Activated CD4-positive, alpha-beta T cell treated with anti-CD3 and anti-CD28 coated beads, Interleukin-2, amount 10 ng/mL, durations not matched to agents 7 days and 5 days (primary cell): ENCODE data around the gene RPRD1A. TPM values are rescaled to one million over a fixed set of nuclear protein-coding genes. Genes with fewer than 3 reads are reported as not detected.

Experiments
- CTCF ChIA-PET: fragments of 350-600 bp; sonication (Branson Sonifier 250); formaldehyde crosslinking; loops from one replicate; lab custom pipeline; 2021; ENCODE audit warnings: antibody characterized with exemption; lab: Charles Lee
- POLR2A ChIA-PET: fragments of 350-600 bp; sonication (Branson Sonifier 250); formaldehyde crosslinking; loops from one replicate; lab custom pipeline; 2021; ENCODE audit warnings: antibody characterized with exemption; lab: Charles Lee
- DNase-seq: peaks from one replicate; pipeline ENCODE4 v3.0.0-alpha.2; 2020
- H3K27ac Mint-ChIP-seq: one replicate; pipeline ENCODE4 v1.8.0; 2021; ENCODE audit warnings: mild to moderate bottlenecking, moderate library complexity, mixed read lengths
- H3K27me3 Mint-ChIP-seq: one replicate; pipeline ENCODE4 v1.8.0; 2021; ENCODE audit warnings: mixed read lengths
- H3K36me3 Mint-ChIP-seq: one replicate; pipeline ENCODE4 v1.8.0; 2021; ENCODE audit warnings: low read depth, mixed read lengths
- H3K4me1 Mint-ChIP-seq: one replicate; pipeline ENCODE4 v1.8.0; 2021; ENCODE audit warnings: mixed read lengths
- H3K4me3 Mint-ChIP-seq: one replicate; pipeline ENCODE4 v1.8.0; 2021; ENCODE audit warnings: mild to moderate bottlenecking, moderate library complexity, mixed read lengths
- H3K9me3 Mint-ChIP-seq: one replicate; pipeline ENCODE4 v1.8.0; 2021; ENCODE audit warnings: mixed read lengths
- total RNA-seq, 2 experiments: library from RNA; stranded (reverse); gene quantifications; one replicate each; pipeline ENCODE4 v1.2.3, GENCODE V29; 2021

The RPRD1A gene
- total RNA-seq, 2 experiments from 2014 or later: 29.2 to 29.4 TPM

DNA sequence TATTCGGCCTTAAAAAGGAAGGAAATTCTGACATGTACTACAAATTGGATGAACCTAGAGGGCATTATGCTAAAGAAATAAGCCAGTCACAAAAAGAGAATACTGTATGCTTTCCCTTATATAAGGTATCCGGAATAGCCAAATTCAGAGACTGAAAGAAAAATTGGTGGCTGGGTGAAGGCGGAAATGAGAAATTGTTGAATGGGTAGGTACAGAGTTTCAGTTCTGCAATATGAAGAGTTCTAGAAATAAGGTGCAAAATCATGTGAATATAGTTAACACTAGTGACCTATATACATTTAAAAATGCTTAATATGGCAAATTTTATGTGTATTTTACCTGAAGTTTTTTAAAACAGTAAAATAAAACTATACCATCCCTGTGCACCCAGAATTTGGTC, 51.7 kb downstream of the RPRD1A start:
- POLR2A ChIA-PET: no interaction called here
- Mint-ChIP-seq H3K4me3 (no peak overlapping the region), H3K4me1 (no peaks in the 10 kb centered on the region), H3K9me3 (no peaks in the 10 kb centered on the region), H3K36me3 (no peaks in the 10 kb centered on the region), H3K27me3 (no peaks in the 10 kb centered on the region), H3K27ac (no peak overlapping the region)
- CTCF ChIA-PET: no interaction called here
- DNase-seq: no peak

DNA sequence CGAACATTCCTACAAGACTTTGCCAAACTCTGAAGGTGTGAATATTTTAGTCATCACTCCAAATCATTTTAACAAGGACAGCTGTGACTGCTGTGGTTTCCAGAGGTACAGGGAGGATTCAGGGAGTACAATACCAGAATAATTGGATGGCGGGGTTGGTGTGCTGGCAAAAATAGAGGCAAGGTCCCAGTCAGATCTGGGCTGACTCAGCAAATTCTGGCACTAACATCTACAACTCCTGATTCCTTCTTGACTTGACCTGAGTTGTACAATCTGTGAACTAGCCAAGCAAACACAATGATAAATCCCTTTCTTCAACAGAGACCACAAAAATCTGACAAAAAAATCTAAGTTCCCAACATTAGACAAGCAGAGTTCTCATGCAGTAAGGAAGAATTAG, 54.5 kb downstream of the RPRD1A start:
- DNase-seq: no peak
- H3K4me1 Mint-ChIP-seq: no peaks in the 10 kb centered on the region
- no peak overlapping the region for H3K4me3 Mint-ChIP-seq
- H3K9me3 Mint-ChIP-seq: no peaks in the 10 kb centered on the region
- H3K36me3 Mint-ChIP-seq: no peaks in the 10 kb centered on the region
- H3K27me3 Mint-ChIP-seq: no peaks in the 10 kb centered on the region
- POLR2A ChIA-PET: no interaction called here
- no peak overlapping the region for H3K27ac Mint-ChIP-seq
- CTCF ChIA-PET: no interaction called here

DNA sequence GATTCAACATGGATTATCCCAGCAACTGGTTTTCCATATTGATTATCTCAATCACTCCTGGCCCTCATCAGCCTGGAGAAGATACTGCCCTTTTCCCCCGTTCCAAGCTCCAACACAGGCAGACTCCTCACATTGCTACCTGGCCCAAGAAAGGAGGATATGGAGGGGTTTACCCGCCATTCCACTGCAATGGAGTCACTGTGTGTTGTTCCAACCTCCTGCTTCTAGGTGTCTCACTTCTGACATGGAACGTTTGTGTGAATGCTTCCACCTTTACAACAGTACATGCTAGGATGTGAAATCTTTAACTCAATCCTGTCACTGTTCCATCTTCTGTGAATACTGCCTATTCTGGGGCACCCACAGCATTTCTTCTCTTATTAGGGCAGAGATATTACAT, 58.1 kb downstream of the RPRD1A start:
- CTCF ChIA-PET: no interaction called here
- DNase-seq: no peak
- no peaks in the 10 kb centered on the region for H3K4me1 Mint-ChIP-seq
- POLR2A ChIA-PET: no interaction called here
- no peaks in the 10 kb centered on the region for H3K27me3 Mint-ChIP-seq
- no peak overlapping the region for H3K4me3 Mint-ChIP-seq
- no peaks in the 10 kb centered on the region for H3K36me3 Mint-ChIP-seq
- no peak overlapping the region for H3K27ac Mint-ChIP-seq
- H3K9me3 Mint-ChIP-seq: no peaks in the 10 kb centered on the region

DNA sequence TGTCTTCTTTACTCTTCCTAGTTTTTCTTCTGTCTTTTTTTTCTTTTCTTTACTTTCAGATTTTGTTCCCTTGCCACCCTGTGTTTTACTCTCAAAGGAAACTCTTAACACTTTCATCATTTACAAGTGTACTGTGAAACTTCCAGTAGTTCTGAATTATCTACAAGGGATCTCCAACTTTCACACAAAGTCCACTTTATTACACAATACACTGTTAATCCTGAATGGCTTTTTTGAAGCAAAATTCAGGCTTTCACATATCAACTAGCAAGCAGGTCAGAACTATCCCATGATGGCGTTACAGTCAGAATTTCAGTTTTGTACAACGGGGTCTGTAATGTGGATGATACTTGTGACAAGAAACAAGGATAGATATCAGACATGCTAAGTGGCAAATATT, 60.4 kb downstream of the RPRD1A start:
- H3K36me3 Mint-ChIP-seq: no peaks in the 10 kb centered on the region
- ChIA-PET CTCF (no interaction called here), POLR2A (no interaction called here)
- DNase-seq: no peak
- no peaks in the 10 kb centered on the region for H3K4me1 Mint-ChIP-seq
- H3K27me3 Mint-ChIP-seq: no peaks in the 10 kb centered on the region
- H3K27ac Mint-ChIP-seq: no peak overlapping the region
- no peaks in the 10 kb centered on the region for H3K9me3 Mint-ChIP-seq
- H3K4me3 Mint-ChIP-seq: no peak overlapping the region

DNA sequence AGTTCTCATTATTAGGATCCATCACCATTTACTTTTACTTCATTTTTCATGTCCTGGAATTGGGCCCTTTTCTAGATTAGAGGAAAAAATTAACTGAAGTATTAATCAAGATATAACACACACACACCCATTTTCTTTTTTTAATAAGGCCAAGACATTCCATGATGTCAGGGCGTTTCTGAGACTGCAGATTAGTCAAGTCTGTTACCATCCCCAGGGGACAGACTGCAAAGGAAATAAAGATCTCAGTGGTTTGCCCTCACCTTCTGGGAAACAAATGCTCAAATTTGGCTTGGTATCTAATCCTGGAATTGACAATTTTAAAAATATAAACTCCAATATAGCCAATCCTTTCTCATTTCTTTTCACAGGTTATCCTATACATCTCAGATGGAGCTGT, 67.4 kb downstream of the RPRD1A start:
- POLR2A ChIA-PET: no interaction called here

DNA sequence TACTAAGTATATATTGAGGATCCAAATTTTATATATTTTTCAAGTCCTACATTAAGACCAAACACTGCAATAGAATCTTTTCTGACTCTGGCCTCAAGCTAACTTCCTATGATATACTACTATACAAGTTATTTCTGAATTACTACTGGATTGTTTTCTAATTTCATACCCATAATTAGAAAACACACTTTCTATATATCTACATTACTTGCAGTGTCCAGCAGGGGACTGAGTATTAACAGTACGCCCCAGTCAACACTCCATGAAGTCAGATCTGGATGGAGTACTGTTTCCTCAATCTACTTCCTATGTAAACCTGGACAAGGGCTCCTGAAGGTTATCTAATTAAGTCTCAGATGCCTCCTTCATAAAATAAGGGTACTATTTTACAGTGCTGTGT, 68.4 kb downstream of the RPRD1A start:
- Mint-ChIP-seq H3K4me3 (no peak overlapping the region), H3K27ac (no peak overlapping the region), H3K9me3 (no peaks in the 10 kb centered on the region), H3K27me3 (no peaks in the 10 kb centered on the region), H3K36me3 (no peaks in the 10 kb centered on the region), H3K4me1 (no peaks in the 10 kb centered on the region)
- DNase-seq: no peak
- CTCF ChIA-PET: no interaction called here
- POLR2A ChIA-PET: no interaction called here

More for the DNA sequence above, 67.4 kb downstream of the RPRD1A start:
- Mint-ChIP-seq H3K36me3 (no peaks in the 10 kb centered on the region), H3K4me1 (no peaks in the 10 kb centered on the region), H3K27me3 (no peaks in the 10 kb centered on the region), H3K27ac (no peak overlapping the region), H3K9me3 (no peaks in the 10 kb centered on the region), H3K4me3 (no peak overlapping the region)
- CTCF ChIA-PET: no interaction called here
- DNase-seq: no peak

DNA sequence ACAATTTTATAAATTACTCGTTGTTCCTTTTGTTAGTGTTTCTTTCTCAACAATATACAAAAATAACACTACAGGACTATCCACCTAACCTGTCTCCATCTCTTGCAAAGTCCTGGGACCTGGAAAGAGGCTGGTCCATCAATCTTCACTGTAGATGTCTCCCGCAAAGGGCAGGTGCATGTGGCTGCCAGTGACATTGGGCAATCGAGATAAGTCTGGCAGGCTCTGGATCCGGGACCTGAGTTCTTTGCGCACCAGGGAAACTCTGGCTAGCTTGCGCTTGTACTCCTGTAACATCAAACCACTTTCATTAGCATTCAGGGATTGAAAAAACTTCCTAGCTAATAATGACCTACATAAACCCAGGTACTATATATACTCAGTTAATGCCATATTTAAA, 74.3 kb downstream of the RPRD1A start:
- Mint-ChIP-seq H3K4me3 (no peak overlapping the region), H3K4me1 (no peaks in the 10 kb centered on the region), H3K27ac (no peak overlapping the region), H3K27me3 (no peaks in the 10 kb centered on the region), H3K36me3 (peaks cover 8% of the 10 kb centered on the region), H3K9me3 (no peaks in the 10 kb centered on the region)
- no peak for DNase-seq
- ChIA-PET POLR2A (no interaction called here), CTCF (no interaction called here)

DNA sequence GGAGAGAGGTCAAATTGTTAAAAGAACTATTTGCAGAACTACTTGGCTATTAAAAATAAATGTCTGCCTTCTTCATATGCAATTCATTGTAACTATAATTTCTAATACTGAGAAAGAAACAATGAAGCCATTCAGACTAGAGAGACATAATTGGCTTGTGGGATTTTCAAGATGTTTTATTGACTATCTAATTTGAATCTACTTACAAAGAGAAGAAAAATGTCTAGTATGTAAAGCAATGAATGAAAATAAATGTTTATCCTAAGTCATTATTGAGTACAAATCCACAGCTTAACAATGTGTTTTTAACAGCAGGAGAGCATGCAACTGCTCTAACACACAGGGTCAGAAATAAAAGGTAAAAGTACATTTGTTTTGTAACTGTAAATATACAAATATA, 75.7 kb downstream of the RPRD1A start:
- Mint-ChIP-seq H3K36me3 (peaks cover 15% of the 10 kb centered on the region), H3K4me3 (no peak overlapping the region), H3K9me3 (no peaks in the 10 kb centered on the region), H3K27me3 (no peaks in the 10 kb centered on the region), H3K27ac (no peak overlapping the region), H3K4me1 (no peaks in the 10 kb centered on the region)
- POLR2A ChIA-PET: no interaction called here
- DNase-seq: no peak
- CTCF ChIA-PET: no interaction called here

DNA sequence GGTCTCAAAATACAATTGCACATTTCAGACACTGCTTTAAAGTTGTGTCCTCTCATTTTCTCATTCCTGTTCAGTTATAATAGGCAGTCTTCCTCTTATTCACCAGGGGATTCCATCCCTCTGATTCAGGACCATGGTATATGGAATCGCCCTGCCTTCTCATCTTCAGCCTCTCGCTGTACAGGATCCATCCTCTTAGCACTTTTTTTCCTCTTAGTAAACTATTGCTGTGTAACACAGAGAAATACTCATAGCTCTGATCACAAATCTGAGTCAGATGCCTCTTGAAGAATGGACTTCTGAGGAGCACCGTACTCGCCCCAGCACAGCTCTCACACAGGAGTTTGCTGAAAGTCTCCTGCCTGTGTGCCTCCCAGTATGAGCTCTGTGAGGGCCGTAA, 83.5 kb downstream of the RPRD1A start:
- no peaks in the 10 kb centered on the region for H3K27me3 Mint-ChIP-seq
- ChIA-PET CTCF (no interaction called here), POLR2A (no interaction called here)
- H3K4me3 Mint-ChIP-seq: no peak overlapping the region
- peaks cover 38% of the 10 kb centered on the region for H3K36me3 Mint-ChIP-seq
- no peaks in the 10 kb centered on the region for H3K9me3 Mint-ChIP-seq
- H3K4me1 Mint-ChIP-seq: no peaks in the 10 kb centered on the region
- H3K27ac Mint-ChIP-seq: no peak overlapping the region
- no peak for DNase-seq

DNA sequence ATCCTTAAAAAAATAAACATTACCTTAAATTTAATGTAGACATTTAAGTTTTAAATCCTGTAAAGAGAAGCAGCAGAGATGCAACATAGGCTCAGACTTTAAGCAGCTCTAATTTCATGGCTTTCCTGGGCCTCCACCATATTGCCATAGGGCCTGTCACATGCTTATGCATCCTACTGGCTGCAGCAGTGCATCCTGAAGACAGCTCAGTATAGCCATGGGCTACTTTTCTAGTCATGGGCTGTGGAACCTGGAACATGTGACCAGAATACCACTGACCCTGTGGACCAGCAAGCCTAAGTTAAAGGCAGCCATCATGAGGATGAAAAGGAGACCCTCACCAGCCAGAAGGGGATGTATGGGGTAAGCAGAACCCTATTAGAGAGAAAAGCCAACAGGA, 84.2 kb downstream of the RPRD1A start:
- peaks cover 45% of the 10 kb centered on the region for H3K36me3 Mint-ChIP-seq
- DNase-seq: no peak
- H3K9me3 Mint-ChIP-seq: no peaks in the 10 kb centered on the region
- no peaks in the 10 kb centered on the region for H3K4me1 Mint-ChIP-seq
- no peak overlapping the region for H3K4me3 Mint-ChIP-seq
- no peaks in the 10 kb centered on the region for H3K27me3 Mint-ChIP-seq
- ChIA-PET CTCF (no interaction called here), POLR2A (no interaction called here)
- H3K27ac Mint-ChIP-seq: no peak overlapping the region

DNA sequence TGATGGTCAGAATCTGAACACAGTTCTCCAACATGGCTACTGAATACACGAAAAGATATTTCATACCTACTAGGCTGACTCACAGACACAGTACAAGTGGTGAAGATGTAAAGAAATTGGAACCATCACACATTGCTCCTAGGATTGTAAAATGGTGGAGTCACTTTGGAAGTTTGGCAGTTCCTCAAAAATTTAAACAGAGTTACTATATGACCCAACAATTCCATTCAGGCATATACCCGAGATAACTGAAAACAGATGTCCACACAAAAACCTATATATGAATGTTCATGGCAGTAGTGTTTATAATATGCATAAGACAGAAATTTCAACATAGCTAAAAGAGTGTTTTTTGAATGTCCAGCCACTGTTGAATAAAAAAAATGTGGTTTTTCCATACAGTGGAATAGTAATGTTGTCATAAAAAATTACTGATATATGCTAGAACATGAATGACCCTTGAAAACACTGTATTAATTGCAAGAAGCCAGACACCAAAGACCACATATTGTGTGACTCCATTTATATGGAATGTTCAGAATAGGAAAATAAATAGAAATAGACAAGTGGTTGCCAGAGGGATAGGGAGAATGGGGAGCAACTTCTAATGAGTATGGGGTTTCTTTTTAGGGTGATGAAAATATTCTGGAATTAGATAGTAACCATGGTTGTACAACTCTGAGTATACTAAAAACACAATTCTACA, 84.8 kb downstream of the RPRD1A start:
- H3K4me1 Mint-ChIP-seq: no peaks in the 10 kb centered on the region
- peaks cover 49% of the 10 kb centered on the region for H3K36me3 Mint-ChIP-seq
- H3K27ac Mint-ChIP-seq: no peak overlapping the region
- ChIA-PET POLR2A (no interaction called here), CTCF (no interaction called here)
- H3K9me3 Mint-ChIP-seq: no peaks in the 10 kb centered on the region
- H3K27me3 Mint-ChIP-seq: no peaks in the 10 kb centered on the region
- no peak overlapping the region for H3K4me3 Mint-ChIP-seq
- DNase-seq: no peak

DNA sequence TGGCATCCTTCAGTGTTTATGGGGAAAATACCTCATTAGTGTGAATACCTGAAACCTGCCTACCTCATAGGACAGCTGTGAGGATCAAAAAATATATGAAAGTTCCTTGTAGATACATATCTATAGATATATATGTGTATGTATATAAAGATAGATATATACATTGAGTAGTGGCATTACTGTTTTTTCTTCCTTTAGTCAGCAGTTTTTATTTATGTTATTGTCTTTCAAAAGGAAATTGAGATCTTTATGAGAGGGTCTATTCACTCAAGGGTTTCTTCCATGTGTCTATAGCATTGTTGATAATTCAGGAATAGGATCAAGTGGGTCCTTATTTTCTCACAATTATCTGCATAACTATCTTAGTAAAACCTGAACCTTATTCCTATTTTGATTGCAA, 88.2 kb downstream of the RPRD1A start:
- H3K36me3 Mint-ChIP-seq: peaks cover 59% of the 10 kb centered on the region
- ChIA-PET POLR2A (no interaction called here), CTCF (no interaction called here)
- H3K9me3 Mint-ChIP-seq: no peaks in the 10 kb centered on the region
- peaks cover 14% of the 10 kb centered on the region for H3K4me1 Mint-ChIP-seq
- no peak overlapping the region for H3K27ac Mint-ChIP-seq
- DNase-seq: no peak
- H3K27me3 Mint-ChIP-seq: no peaks in the 10 kb centered on the region
- H3K4me3 Mint-ChIP-seq: no peak overlapping the region

DNA sequence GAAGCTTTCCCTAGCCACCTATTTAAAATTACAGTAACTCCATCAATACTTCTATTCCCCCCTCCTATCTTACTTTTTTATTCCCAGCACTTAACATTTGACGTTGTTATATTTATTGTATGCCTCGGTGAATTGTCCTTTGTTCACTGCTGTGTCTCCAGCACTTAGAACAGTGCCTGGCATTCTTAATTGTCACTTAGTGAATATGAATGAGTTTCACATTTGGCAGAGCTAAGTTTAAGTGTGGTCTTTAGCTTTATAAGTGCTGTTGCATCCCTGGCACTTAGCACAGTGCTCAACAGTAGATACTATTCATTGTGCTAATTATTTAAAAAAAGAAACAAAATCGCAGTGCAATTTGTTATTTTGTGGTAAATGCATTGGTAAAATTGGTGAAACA, 93.2 kb downstream of the RPRD1A start:
- DNase-seq: no peak
- peak overlapping the region; percentile 92 for H3K27ac Mint-ChIP-seq
- ChIA-PET CTCF (interaction anchor here (1.4 kb wide), 1 partner anchor 27 kb away, joined by 3 read pairs; no protein-coding TSS in a partner anchor), POLR2A (no interaction called here)
- peaks cover 46% of the 10 kb centered on the region for H3K36me3 Mint-ChIP-seq
- H3K4me1 Mint-ChIP-seq: peaks cover 42% of the 10 kb centered on the region
- H3K4me3 Mint-ChIP-seq: peak overlapping the region; percentile 92
- no peaks in the 10 kb centered on the region for H3K27me3 Mint-ChIP-seq
- H3K9me3 Mint-ChIP-seq: no peaks in the 10 kb centered on the region

DNA sequence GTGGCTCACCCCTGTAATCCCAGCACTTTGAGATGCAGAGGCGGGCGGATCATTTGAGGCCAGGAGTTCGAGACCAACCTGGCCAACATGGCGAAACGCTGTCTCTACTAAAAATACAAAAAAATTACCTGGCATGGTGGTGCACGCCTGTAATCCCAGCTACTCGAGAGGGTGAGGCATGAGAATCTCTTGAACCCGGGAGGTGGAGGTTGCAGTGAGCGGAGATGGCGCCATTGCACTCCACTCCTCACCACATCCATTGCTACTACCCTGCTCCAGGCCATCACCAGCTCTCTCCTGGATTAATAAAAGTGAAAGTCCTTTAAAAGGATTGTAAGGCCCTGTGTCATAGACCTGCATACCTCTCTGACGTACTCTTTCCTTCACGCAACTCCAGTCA, 93.7 kb downstream of the RPRD1A start:
- Mint-ChIP-seq H3K9me3 (no peaks in the 10 kb centered on the region), H3K27me3 (no peaks in the 10 kb centered on the region), H3K4me3 (peak overlapping the region; percentile 92), H3K4me1 (peaks cover 45% of the 10 kb centered on the region), H3K27ac (peak overlapping the region; percentile 92), H3K36me3 (peaks cover 43% of the 10 kb centered on the region)
- CTCF ChIA-PET: interaction anchor here (0.8 to 1.4 kb wide), 3 partner anchors 23 to 26 kb away, joined by 3 read pairs; no protein-coding TSS in a partner anchor
- DNase-seq: no peak
- POLR2A ChIA-PET: no interaction called here
